Glutamatergic neuron (in vitro differentiated cells): Measurements from ENCODE around the gene EIF3F. TPM values are rescaled to one million over a fixed set of nuclear protein-coding genes. Genes with fewer than 3 reads are reported as not detected.

ENCODE experiments used
- DNase-seq: peaks from one replicate; pipeline ENCODE4 v3.0.0; 2022
- H3K27ac Mint-ChIP-seq: one replicate; pipeline ENCODE4 v1.8.0; 2020; ENCODE audit warnings: mild to moderate bottlenecking, mixed read lengths, inconsistent platforms; ENCODE audit not compliant: unreplicated experiment
- H3K27me3 Mint-ChIP-seq: one replicate; pipeline ENCODE4 v1.8.0; 2020; ENCODE audit warnings: mild to moderate bottlenecking, moderate library complexity, mixed read lengths, inconsistent platforms; ENCODE audit not compliant: unreplicated experiment
- H3K36me3 Mint-ChIP-seq: one replicate; pipeline ENCODE4 v1.8.0; 2020; ENCODE audit warnings: mild to moderate bottlenecking, mixed read lengths, inconsistent platforms; ENCODE audit not compliant: unreplicated experiment
- H3K4me1 Mint-ChIP-seq: one replicate; pipeline ENCODE4 v1.8.0; 2020; ENCODE audit warnings: mild to moderate bottlenecking, low read depth, mixed read lengths, inconsistent platforms; ENCODE audit not compliant: unreplicated experiment
- H3K4me3 Mint-ChIP-seq: one replicate; pipeline ENCODE4 v1.8.0; 2020; ENCODE audit warnings: mild to moderate bottlenecking, mixed read lengths, inconsistent platforms; ENCODE audit not compliant: unreplicated experiment
- H3K9me3 Mint-ChIP-seq: one replicate; pipeline ENCODE4 v1.8.0; 2020; ENCODE audit warnings: mild to moderate bottlenecking, moderate library complexity, mixed read lengths, inconsistent platforms; ENCODE audit not compliant: unreplicated experiment
- CTCF ChIP-seq: fragments of 200-600 bp; sonication (generic); IDR thresholded peaks from one replicate; pipeline ENCODE4 v1.5.0; 2021; ENCODE audit not compliant: partially characterized antibody, unreplicated experiment
- total RNA-seq: library from RNA; stranded (reverse); fragmentation: NEBNext Ultra II Directional; extraction: Animal tissue kit (Norgen Biotek cat#: 25700); gene quantifications from one replicate; pipeline ENCODE4 v1.2.1, GENCODE V29; 2021; ENCODE audit not compliant: unreplicated experiment

The EIF3F gene
- total RNA-seq, 1 donor from 2014 or later, result 217 TPM

GRCh38 chr11:8015753-8016239, 28.7 kb downstream of the EIF3F start:
- no peak for TF ChIP-seq CTCF
- H3K36me3 Mint-ChIP-seq, result no peaks in the 10 kb centered on the region
- H3K9me3 Mint-ChIP-seq, result no peaks in the 10 kb centered on the region
- no peak overlapping the region for H3K27ac Mint-ChIP-seq
- no peak overlapping the region for H3K4me3 Mint-ChIP-seq
- peaks cover 9% of the 10 kb centered on the region for H3K4me1 Mint-ChIP-seq
- H3K27me3 Mint-ChIP-seq, result peaks cover 16% of the 10 kb centered on the region
- DNase-seq, result no peak

GRCh38 chr11:8016440-8016839, 29.3 kb downstream of the EIF3F start:
- Mint-ChIP-seq H3K4me3 (no peak overlapping the region), H3K36me3 (no peaks in the 10 kb centered on the region), H3K9me3 (no peaks in the 10 kb centered on the region), H3K27ac (no peak overlapping the region), H3K4me1 (peaks cover 9% of the 10 kb centered on the region), H3K27me3 (peaks cover 16% of the 10 kb centered on the region)
- no peak for DNase-seq
- TF ChIP-seq CTCF, result no peak

- no peak overlapping the region for H3K27ac Mint-ChIP-seq
- no peaks in the 10 kb centered on the region for H3K9me3 Mint-ChIP-seq
- no peak overlapping the region for H3K4me3 Mint-ChIP-seq
- H3K27me3 Mint-ChIP-seq, result peaks cover 16% of the 10 kb centered on the region
- DNase-seq, result no peak
- no peaks in the 10 kb centered on the region for H3K36me3 Mint-ChIP-seq
- no peak for TF ChIP-seq CTCF
- H3K4me1 Mint-ChIP-seq, result peaks cover 9% of the 10 kb centered on the region
Observed at GRCh38 chr11:8017071-8017470, 29.9 kb downstream of the EIF3F start.

- Mint-ChIP-seq H3K27ac (no peak overlapping the region), H3K9me3 (no peaks in the 10 kb centered on the region), H3K4me3 (peak overlapping the region; percentile 92)
Observed at GRCh38 chr11:8017894-8018483, 30.9 kb downstream of the EIF3F start.

More at GRCh38 chr11:8017894-8018483, 30.9 kb downstream of the EIF3F start:
- no peak for DNase-seq
- Mint-ChIP-seq H3K36me3 (no peaks in the 10 kb centered on the region), H3K27me3 (peaks cover 16% of the 10 kb centered on the region), H3K4me1 (peaks cover 9% of the 10 kb centered on the region)
- no peak for TF ChIP-seq CTCF
